ENCODE results near the gene DLK1. TPM values are rescaled to one million over a fixed set of nuclear protein-coding genes. Genes with fewer than 3 reads are reported as not detected.

The DLK1 gene
- total and polyA plus RNA-seq, 2 of the 13 experiments (the other 11 are each of a cell fraction or from before 2014, with no cell fraction given), result 95.5 to 312 TPM

DNA sequence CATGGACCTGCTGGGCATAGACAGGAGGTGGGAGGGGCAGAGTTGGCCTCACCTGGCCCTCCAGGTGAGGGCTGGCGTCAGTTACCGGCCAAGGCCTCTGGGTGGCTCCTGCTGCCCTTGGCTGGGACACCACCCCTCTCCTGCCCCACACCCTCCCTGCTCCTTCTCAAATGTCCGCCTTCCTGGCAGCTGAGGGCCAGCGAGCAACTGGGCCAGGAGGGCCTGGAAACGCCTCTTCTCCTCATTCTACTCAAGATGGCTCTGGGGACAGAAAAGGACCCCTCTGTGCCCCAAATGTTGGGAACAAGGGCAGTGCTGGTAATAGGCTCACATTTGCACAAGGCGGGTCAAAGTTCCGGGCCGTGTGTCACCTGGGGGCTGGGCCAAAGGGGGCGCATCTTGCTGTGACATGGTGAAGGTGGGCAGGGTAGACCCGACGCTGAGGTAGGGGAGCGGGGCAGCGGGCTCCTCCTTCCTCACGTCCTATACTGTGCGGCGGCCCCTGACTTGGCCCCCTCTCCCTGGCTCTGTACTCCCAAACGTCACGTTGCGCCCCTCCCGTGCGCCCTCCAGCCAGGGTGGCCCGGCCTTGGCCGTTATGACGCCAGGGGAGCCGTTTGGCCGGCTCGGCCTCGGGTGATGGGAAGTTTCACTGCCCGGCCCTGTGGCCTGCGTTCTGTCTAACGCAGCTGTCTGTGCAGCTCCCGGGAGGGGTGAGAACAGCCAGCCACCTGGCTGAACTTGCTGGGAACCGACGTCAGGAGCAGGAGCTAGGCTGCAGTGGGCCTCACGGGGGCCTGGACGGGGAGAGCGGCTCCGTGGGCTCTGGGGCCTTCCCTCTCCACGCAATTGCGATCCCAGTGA, 18.0 kb upstream of the DLK1 start (continued):
- TF ChIP-seq, protein P1, sequence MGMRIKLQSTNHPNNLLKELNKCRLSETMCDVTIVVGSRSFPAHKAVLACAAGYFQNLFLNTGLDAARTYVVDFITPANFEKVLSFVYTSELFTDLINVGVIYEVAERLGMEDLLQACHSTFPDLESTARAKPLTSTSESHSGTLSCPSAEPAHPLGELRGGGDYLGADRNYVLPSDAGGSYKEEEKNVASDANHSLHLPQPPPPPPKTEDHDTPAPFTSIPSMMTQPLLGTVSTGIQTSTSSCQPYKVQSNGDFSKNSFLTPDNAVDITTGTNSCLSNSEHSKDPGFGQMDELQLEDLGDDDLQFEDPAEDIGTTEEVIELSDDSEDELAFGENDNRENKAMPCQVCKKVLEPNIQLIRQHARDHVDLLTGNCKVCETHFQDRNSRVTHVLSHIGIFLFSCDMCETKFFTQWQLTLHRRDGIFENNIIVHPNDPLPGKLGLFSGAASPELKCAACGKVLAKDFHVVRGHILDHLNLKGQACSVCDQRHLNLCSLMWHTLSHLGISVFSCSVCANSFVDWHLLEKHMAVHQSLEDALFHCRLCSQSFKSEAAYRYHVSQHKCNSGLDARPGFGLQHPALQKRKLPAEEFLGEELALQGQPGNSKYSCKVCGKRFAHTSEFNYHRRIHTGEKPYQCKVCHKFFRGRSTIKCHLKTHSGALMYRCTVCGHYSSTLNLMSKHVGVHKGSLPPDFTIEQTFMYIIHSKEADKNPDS (CRISPR knock-in tag; IDR thresholded peaks at IDR 0.05), result no peak
- TF ChIP-seq, protein P2, sequence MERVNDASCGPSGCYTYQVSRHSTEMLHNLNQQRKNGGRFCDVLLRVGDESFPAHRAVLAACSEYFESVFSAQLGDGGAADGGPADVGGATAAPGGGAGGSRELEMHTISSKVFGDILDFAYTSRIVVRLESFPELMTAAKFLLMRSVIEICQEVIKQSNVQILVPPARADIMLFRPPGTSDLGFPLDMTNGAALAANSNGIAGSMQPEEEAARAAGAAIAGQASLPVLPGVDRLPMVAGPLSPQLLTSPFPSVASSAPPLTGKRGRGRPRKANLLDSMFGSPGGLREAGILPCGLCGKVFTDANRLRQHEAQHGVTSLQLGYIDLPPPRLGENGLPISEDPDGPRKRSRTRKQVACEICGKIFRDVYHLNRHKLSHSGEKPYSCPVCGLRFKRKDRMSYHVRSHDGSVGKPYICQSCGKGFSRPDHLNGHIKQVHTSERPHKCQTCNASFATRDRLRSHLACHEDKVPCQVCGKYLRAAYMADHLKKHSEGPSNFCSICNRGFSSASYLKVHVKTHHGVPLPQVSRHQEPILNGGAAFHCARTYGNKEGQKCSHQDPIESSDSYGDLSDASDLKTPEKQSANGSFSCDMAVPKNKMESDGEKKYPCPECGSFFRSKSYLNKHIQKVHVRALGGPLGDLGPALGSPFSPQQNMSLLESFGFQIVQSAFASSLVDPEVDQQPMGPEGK (CRISPR knock-in tag; IDR thresholded peaks at IDR 0.05), result peak; percentile 12; the same call in 1 of the 2 replicates
- no peak for TF ChIP-seq HNRNPH1 (optimal IDR thresholded peaks at IDR 0.05; ENCODE audit: low read depth, low read length)
- TF ChIP-seq NRL (CRISPR knock-in tag; IDR thresholded peaks at IDR 0.05; ENCODE audit: borderline replicate concordance), result 0 out of 2 replicates have a peak, but pooled peaks have one; percentile 45
- TF ChIP-seq CBFB (CRISPR knock-in tag; IDR thresholded peaks at IDR 0.05), result 0 out of 2 replicates have a peak, but pooled peaks have one; percentile 17
- TF ChIP-seq, protein P3, sequence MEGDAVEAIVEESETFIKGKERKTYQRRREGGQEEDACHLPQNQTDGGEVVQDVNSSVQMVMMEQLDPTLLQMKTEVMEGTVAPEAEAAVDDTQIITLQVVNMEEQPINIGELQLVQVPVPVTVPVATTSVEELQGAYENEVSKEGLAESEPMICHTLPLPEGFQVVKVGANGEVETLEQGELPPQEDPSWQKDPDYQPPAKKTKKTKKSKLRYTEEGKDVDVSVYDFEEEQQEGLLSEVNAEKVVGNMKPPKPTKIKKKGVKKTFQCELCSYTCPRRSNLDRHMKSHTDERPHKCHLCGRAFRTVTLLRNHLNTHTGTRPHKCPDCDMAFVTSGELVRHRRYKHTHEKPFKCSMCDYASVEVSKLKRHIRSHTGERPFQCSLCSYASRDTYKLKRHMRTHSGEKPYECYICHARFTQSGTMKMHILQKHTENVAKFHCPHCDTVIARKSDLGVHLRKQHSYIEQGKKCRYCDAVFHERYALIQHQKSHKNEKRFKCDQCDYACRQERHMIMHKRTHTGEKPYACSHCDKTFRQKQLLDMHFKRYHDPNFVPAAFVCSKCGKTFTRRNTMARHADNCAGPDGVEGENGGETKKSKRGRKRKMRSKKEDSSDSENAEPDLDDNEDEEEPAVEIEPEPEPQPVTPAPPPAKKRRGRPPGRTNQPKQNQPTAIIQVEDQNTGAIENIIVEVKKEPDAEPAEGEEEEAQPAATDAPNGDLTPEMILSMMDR (CRISPR knock-in tag; IDR thresholded peaks at IDR 0.05), result peak; percentile 89
- TF ChIP-seq, protein P4, sequence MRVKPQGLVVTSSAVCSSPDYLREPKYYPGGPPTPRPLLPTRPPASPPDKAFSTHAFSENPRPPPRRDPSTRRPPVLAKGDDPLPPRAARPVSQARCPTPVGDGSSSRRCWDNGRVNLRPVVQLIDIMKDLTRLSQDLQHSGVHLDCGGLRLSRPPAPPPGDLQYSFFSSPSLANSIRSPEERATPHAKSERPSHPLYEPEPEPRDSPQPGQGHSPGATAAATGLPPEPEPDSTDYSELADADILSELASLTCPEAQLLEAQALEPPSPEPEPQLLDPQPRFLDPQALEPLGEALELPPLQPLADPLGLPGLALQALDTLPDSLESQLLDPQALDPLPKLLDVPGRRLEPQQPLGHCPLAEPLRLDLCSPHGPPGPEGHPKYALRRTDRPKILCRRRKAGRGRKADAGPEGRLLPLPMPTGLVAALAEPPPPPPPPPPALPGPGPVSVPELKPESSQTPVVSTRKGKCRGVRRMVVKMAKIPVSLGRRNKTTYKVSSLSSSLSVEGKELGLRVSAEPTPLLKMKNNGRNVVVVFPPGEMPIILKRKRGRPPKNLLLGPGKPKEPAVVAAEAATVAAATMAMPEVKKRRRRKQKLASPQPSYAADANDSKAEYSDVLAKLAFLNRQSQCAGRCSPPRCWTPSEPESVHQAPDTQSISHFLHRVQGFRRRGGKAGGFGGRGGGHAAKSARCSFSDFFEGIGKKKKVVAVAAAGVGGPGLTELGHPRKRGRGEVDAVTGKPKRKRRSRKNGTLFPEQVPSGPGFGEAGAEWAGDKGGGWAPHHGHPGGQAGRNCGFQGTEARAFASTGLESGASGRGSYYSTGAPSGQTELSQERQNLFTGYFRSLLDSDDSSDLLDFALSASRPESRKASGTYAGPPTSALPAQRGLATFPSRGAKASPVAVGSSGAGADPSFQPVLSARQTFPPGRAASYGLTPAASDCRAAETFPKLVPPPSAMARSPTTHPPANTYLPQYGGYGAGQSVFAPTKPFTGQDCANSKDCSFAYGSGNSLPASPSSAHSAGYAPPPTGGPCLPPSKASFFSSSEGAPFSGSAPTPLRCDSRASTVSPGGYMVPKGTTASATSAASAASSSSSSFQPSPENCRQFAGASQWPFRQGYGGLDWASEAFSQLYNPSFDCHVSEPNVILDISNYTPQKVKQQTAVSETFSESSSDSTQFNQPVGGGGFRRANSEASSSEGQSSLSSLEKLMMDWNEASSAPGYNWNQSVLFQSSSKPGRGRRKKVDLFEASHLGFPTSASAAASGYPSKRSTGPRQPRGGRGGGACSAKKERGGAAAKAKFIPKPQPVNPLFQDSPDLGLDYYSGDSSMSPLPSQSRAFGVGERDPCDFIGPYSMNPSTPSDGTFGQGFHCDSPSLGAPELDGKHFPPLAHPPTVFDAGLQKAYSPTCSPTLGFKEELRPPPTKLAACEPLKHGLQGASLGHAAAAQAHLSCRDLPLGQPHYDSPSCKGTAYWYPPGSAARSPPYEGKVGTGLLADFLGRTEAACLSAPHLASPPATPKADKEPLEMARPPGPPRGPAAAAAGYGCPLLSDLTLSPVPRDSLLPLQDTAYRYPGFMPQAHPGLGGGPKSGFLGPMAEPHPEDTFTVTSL (CRISPR knock-in tag; IDR thresholded peaks at IDR 0.05; ENCODE audit: borderline replicate concordance), result no peak
- peak; percentile 89; the same call in 1 of the 2 replicates for TF ChIP-seq PCBP1 (IDR thresholded peaks at IDR 0.05; ENCODE audit: borderline replicate concordance, low read depth, low read length)
- TF ChIP-seq, protein P5, sequence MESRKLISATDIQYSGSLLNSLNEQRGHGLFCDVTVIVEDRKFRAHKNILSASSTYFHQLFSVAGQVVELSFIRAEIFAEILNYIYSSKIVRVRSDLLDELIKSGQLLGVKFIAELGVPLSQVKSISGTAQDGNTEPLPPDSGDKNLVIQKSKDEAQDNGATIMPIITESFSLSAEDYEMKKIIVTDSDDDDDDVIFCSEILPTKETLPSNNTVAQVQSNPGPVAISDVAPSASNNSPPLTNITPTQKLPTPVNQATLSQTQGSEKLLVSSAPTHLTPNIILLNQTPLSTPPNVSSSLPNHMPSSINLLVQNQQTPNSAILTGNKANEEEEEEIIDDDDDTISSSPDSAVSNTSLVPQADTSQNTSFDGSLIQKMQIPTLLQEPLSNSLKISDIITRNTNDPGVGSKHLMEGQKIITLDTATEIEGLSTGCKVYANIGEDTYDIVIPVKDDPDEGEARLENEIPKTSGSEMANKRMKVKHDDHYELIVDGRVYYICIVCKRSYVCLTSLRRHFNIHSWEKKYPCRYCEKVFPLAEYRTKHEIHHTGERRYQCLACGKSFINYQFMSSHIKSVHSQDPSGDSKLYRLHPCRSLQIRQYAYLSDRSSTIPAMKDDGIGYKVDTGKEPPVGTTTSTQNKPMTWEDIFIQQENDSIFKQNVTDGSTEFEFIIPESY (CRISPR knock-in tag; IDR thresholded peaks at IDR 0.05), result peak; percentile 43; the same call in 1 of the 2 replicates
- peak; percentile 16; the same call in 1 of the 2 replicates for TF ChIP-seq MYC (CRISPR knock-in tag; IDR thresholded peaks at IDR 0.05; ENCODE audit: borderline replicate concordance)
- TF ChIP-seq, protein P6, sequence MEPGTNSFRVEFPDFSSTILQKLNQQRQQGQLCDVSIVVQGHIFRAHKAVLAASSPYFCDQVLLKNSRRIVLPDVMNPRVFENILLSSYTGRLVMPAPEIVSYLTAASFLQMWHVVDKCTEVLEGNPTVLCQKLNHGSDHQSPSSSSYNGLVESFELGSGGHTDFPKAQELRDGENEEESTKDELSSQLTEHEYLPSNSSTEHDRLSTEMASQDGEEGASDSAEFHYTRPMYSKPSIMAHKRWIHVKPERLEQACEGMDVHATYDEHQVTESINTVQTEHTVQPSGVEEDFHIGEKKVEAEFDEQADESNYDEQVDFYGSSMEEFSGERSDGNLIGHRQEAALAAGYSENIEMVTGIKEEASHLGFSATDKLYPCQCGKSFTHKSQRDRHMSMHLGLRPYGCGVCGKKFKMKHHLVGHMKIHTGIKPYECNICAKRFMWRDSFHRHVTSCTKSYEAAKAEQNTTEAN (CRISPR knock-in tag; conservative IDR thresholded peaks at IDR 0.05), result no peak
